Upper lobe of right lung (tissue), 1 donor: ENCODE data around the gene TNFAIP8L3. TPM values are rescaled to one million over a fixed set of nuclear protein-coding genes. Genes with fewer than 3 reads are reported as not detected.

Experiments
- ATAC-seq: fragments of 200-7000 bp; cut with Tn5 transposase; one replicate; pipeline ENCODE4 v1.9.1; 2020; ENCODE audit warnings: mild to moderate bottlenecking, moderate library complexity
- DNase-seq: peaks from one replicate; pipeline ENCODE4 v3.0.0-alpha.2; 2020
- H3K27ac ChIP-seq: fragments of 200-600 bp; one replicate; pipeline ENCODE4 v1.8.0; 2022
- H3K27me3 ChIP-seq: fragments of 200-600 bp; one replicate; pipeline ENCODE4 v1.8.0; 2022; ENCODE audit warnings: mild to moderate bottlenecking
- H3K36me3 ChIP-seq: fragments of 200-600 bp; one replicate; pipeline ENCODE4 v1.8.0; 2022
- H3K4me1 ChIP-seq: fragments of 200-600 bp; one replicate; pipeline ENCODE4 v1.8.0; 2022
- H3K4me3 ChIP-seq: fragments of 200-600 bp; one replicate; pipeline ENCODE4 v1.8.0; 2022; ENCODE audit warnings: mild to moderate bottlenecking
- H3K9me3 ChIP-seq: fragments of 200-600 bp; one replicate; pipeline ENCODE4 v1.8.0; 2022
- CTCF ChIP-seq: fragments of 200-600 bp; IDR thresholded peaks from one replicate; pipeline ENCODE4 v1.8.0; 2022; ENCODE audit warnings: antibody characterized with exemption
- intact Hi-C: fragments of 100-400 bp; cut with DNase I; formaldehyde crosslinking; loops from one replicate; pipeline ENCODE4 v1.11.0; 2022
- total RNA-seq: library from RNA; stranded (reverse); fragmentation: NEBNext Ultra II Directional; extraction: Animal tissue kit (Norgen Biotek cat#: 25700); gene quantifications from one replicate; pipeline ENCODE4 v1.2.1, GENCODE V29; 2021
- donor health status: DM: no; HTN: yes; CAD: no; lungs with severe emphysema.

TNFAIP8L3 gene
- total RNA-seq, 1 donor from 2014 or later, result 10.9 TPM

GRCh38 chr15:51048308-51048707, 46.4 kb downstream of the TNFAIP8L3 start:
- no peaks in the 10 kb centered on the region for H3K27me3 ChIP-seq
- peak; percentile 70 for ATAC-seq
- no peaks in the 10 kb centered on the region for H3K36me3 ChIP-seq

GRCh38 chr15:51046799-51047449, 47.8 kb downstream of the TNFAIP8L3 start:
- no peak overlapping the region for H3K27ac ChIP-seq
- ATAC-seq (no peak), DNase-seq (no peak)
- H3K4me3 ChIP-seq, result no peak overlapping the region
- no peaks in the 10 kb centered on the region for H3K9me3 ChIP-seq
- H3K36me3 ChIP-seq, result no peaks in the 10 kb centered on the region
- intact Hi-C loops, result no loop called here
- peaks cover 12% of the 10 kb centered on the region for H3K4me1 ChIP-seq
- H3K27me3 ChIP-seq, result no peaks in the 10 kb centered on the region
- no peak for TF ChIP-seq CTCF

More at GRCh38 chr15:51048308-51048707, 46.4 kb downstream of the TNFAIP8L3 start:
- no peaks in the 10 kb centered on the region for H3K9me3 ChIP-seq
- H3K4me1 ChIP-seq, result peaks cover 16% of the 10 kb centered on the region
- intact Hi-C loops, result no loop called here
- DNase-seq, result no peak
- no peak for TF ChIP-seq CTCF
- H3K4me3 ChIP-seq, result no peak overlapping the region
- no peak overlapping the region for H3K27ac ChIP-seq

- no peak for TF ChIP-seq CTCF
- Histone ChIP-seq H3K27ac (no peak overlapping the region), H3K4me3 (no peak overlapping the region), H3K9me3 (no peaks in the 10 kb centered on the region), H3K4me1 (peaks cover 9% of the 10 kb centered on the region), H3K36me3 (no peaks in the 10 kb centered on the region), H3K27me3 (no peaks in the 10 kb centered on the region)
- ATAC-seq, result no peak
- intact Hi-C loops, result no loop called here
- no peak for DNase-seq
These were observed 48.7 kb downstream of the TNFAIP8L3 start for GRCh38 chr15:51046016-51046415.

- DNase-seq, result no peak
- TF ChIP-seq CTCF, result no peak
- no peak for ATAC-seq
These were observed 50.5 kb downstream of the TNFAIP8L3 start for GRCh38 chr15:51044037-51044727.

GRCh38 chr15:51038974-51039319, 55.8 kb downstream of the TNFAIP8L3 start:
- DNase-seq (no peak), ATAC-seq (no peak)
- no peak for TF ChIP-seq CTCF
- H3K27ac ChIP-seq, result no peak overlapping the region
- H3K9me3 ChIP-seq, result no peaks in the 10 kb centered on the region
- H3K27me3 ChIP-seq, result no peaks in the 10 kb centered on the region
- no peak overlapping the region for H3K4me3 ChIP-seq
- no peaks in the 10 kb centered on the region for H3K4me1 ChIP-seq
- intact Hi-C loops, result no loop called here
- no peaks in the 10 kb centered on the region for H3K36me3 ChIP-seq

More at GRCh38 chr15:51044037-51044727, 50.5 kb downstream of the TNFAIP8L3 start:
- H3K4me3 ChIP-seq, result no peak overlapping the region
- H3K9me3 ChIP-seq, result no peaks in the 10 kb centered on the region
- intact Hi-C loops, result no loop called here
- no peaks in the 10 kb centered on the region for H3K36me3 ChIP-seq
- no peaks in the 10 kb centered on the region for H3K27me3 ChIP-seq
- peaks cover 9% of the 10 kb centered on the region for H3K4me1 ChIP-seq
- no peak overlapping the region for H3K27ac ChIP-seq
